OCI-LY3 (cell line): Measurements from ENCODE around the gene ZNF497.
A peak's percentile ranks its signal among the peaks of the same experiment; 100 is the strongest.

Experiments
- H2AFZ ChIP-seq: fragments of 200-600, 300-600 bp; shearing (Covaris generic); 2 replicates; pipeline ENCODE4 v1.6.0; 2014; ENCODE audit warnings: antibody characterized with exemption, low read depth, low read length
- H3K27ac ChIP-seq: fragments of 200-600, 300-600 bp; sonication (generic); 2 replicates; pipeline ENCODE4 v1.5.1; 2014; ENCODE audit warnings: mild to moderate bottlenecking, low read length, moderate library complexity, mixed read lengths
- H3K27me3 ChIP-seq: fragments of 200-600, 300-600 bp; sonication (generic); 2 replicates; pipeline ENCODE4 v1.6.1; 2014; ENCODE audit warnings: low read depth, low read length, mixed read lengths
- H3K36me3 ChIP-seq: fragments of 200-600, 300-600 bp; sonication (generic); replicated peaks from 2 replicates; pipeline ENCODE3; 2014; ENCODE audit warnings: low read depth, low read length, mixed read lengths
- H3K4me1 ChIP-seq: fragments of 300-600, 200-600 bp; sonication (generic); 2 replicates; pipeline ENCODE4 v1.6.1; 2014; ENCODE audit warnings: low read length, mixed read lengths
- H3K4me2 ChIP-seq: fragments of 200-600, 300-600 bp; sonication (generic); 2 replicates; pipeline ENCODE4 v1.6.1; 2014; ENCODE audit warnings: low read length, mixed read lengths
- H3K4me3 ChIP-seq: fragments of 300-600, 200-600 bp; sonication (generic); 2 replicates; pipeline ENCODE4 v1.5.1; 2014; ENCODE audit warnings: antibody characterized with exemption, mild to moderate bottlenecking, low read length, moderate library complexity
- H3K79me2 ChIP-seq: fragments of 300-600, 200-600 bp; shearing (Covaris generic); 2 replicates; pipeline ENCODE4 v1.6.1; 2014; ENCODE audit warnings: mild to moderate bottlenecking, low read length, mixed read lengths
- H3K9ac ChIP-seq: fragments of 300-600, 200-600 bp; shearing (Covaris generic); 2 replicates; pipeline ENCODE4 v1.6.0; 2014; ENCODE audit warnings: mild to moderate bottlenecking, low read length, moderate library complexity
- H3K9me3 ChIP-seq: fragments of 200-600, 300-600 bp; shearing (Covaris generic); 2 replicates; pipeline ENCODE4 v1.6.1; 2014; ENCODE audit warnings: low read length, mixed read lengths; ENCODE audit not compliant: insufficient read depth
- H4K20me1 ChIP-seq: fragments of 200-600, 300-600 bp; sonication (generic); 2 replicates; pipeline ENCODE4 v1.6.1; 2016; ENCODE audit warnings: low read length, mixed read lengths; ENCODE audit not compliant: insufficient read depth
- EZH2phosphoT487 ChIP-seq: fragments of 200-600 bp; shearing (Covaris generic); IDR thresholded peaks from 2 replicates; pipeline ENCODE4 v1.6.1; 2018; ENCODE audit warnings: antibody characterized with exemption, mixed run types, low read depth
- TF ChIP-seq, protein P1 (sequence below): fragments of 200-600, 300-600 bp; sonication (generic); IDR thresholded peaks from 2 replicates; pipeline ENCODE4 v1.5.1; 2014; ENCODE audit warnings: antibody characterized with exemption, low read length, low read depth

Gene ZNF497

DNA sequence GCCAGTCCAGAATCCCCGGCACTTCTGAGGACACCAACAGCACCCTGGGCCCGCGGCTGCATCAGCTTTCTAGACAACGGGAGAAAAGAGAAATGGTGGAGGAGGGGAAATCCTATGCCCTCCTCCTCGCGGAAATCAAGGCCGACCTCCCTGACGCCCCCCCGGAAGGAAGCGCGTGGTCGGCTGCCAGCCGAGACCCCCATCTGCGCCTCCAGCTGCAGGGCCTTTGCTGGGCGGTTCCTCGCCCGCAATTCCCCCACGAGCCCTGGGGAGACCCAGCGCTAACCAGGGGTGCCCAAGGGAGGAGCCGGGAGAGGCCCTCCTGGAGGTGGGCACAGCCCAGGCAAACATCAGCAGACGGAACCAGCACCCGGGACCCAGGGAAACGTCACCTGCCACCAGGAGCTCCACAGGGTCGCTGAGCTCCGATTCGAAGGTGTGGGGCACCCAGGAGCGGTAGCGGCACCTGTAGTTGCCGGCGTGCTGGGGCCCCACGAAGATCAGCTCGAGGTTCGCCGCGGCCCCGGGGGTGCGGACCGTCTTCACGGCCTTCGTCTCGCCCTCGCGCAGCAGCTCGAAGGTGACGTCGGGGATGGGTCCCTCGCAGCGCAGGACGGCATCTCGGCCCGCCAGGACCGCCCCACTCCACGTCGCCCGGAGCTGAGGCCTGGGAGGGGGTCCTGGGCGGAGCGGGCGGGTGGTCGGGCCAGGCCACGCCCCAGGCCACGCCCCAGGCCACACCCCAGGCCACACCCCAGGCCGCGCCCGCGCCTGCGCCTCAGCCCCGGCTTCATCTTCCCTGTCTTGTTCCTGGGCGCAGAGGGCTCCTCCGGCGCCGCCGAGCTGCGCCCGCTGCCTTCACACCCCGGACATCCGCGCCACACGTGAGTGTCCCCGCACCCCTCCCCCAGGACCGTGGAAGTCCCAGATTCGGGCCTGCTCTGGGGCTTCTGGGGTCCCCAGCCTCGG, 15.3 kb downstream of the ZNF497 start:
- Histone ChIP-seq H3K27me3 (no peaks in the 10 kb centered on the region), H3K4me1 (peaks cover 3% of the 10 kb centered on the region; the same call in 1 of the 2 replicates), H3K9me3 (no peaks in the 10 kb centered on the region), H3K36me3 (no peaks in the 10 kb centered on the region), H3K79me2 (no peaks in the 10 kb centered on the region; the same call in 1 of the 2 replicates), H3K9ac (peak overlapping the region; percentile 71), H2AFZ (peak overlapping the region; percentile 19; the same call in 1 of the 2 replicates), H3K4me2 (peak overlapping the region; percentile 59), H3K4me3 (peak overlapping the region; percentile 81), H4K20me1 (no peaks in the 10 kb centered on the region), H3K27ac (0 out of 2 replicates have a peak overlapping the region, but pooled peaks have one; percentile 4)
- TF ChIP-seq EZH2phosphoT487: no peak
- TF ChIP-seq, protein P1, sequence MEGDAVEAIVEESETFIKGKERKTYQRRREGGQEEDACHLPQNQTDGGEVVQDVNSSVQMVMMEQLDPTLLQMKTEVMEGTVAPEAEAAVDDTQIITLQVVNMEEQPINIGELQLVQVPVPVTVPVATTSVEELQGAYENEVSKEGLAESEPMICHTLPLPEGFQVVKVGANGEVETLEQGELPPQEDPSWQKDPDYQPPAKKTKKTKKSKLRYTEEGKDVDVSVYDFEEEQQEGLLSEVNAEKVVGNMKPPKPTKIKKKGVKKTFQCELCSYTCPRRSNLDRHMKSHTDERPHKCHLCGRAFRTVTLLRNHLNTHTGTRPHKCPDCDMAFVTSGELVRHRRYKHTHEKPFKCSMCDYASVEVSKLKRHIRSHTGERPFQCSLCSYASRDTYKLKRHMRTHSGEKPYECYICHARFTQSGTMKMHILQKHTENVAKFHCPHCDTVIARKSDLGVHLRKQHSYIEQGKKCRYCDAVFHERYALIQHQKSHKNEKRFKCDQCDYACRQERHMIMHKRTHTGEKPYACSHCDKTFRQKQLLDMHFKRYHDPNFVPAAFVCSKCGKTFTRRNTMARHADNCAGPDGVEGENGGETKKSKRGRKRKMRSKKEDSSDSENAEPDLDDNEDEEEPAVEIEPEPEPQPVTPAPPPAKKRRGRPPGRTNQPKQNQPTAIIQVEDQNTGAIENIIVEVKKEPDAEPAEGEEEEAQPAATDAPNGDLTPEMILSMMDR: no peak

DNA sequence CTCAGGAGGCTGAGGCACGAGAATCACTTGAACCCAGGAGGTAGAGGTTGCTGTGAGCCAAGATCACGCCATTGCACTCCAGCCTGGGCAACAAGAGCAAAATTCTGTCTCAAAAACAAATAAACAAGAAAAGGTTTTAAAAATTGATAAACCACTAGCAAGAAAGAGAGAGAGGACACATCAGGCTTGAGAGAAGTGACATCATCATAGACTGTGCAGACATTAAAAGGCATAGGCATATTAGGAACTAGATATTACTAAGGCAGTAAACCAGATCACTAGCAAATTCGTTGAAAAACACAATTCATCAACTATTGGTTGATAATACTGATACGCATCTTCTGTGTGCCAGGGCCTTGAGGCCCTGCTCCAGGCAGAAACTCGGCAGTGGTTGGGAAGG, 17.0 kb downstream of the ZNF497 start:
- H3K27me3 ChIP-seq: no peaks in the 10 kb centered on the region
- no peak overlapping the region for H3K9ac ChIP-seq
- H3K4me2 ChIP-seq: no peak overlapping the region
- H3K4me1 ChIP-seq: peaks cover 3% of the 10 kb centered on the region; the same call in 1 of the 2 replicates
- H3K9me3 ChIP-seq: no peaks in the 10 kb centered on the region
- TF ChIP-seq EZH2phosphoT487: no peak
- TF ChIP-seq, protein P1: no peak
- H4K20me1 ChIP-seq: no peaks in the 10 kb centered on the region
- no peak overlapping the region for H3K4me3 ChIP-seq
- no peaks in the 10 kb centered on the region; the same call in 1 of the 2 replicates for H3K79me2 ChIP-seq
- H3K27ac ChIP-seq: no peak overlapping the region
- H2AFZ ChIP-seq: no peak overlapping the region
- peaks cover 2% of the 10 kb centered on the region for H3K36me3 ChIP-seq

GRCh38 chr19:58338825-58339558, 23.6 kb downstream of the ZNF497 start:
- Histone ChIP-seq H3K27me3 (no peaks in the 10 kb centered on the region), H4K20me1 (no peaks in the 10 kb centered on the region), H3K4me1 (no peaks in the 10 kb centered on the region), H3K27ac (no peak overlapping the region), H3K79me2 (no peaks in the 10 kb centered on the region), H3K9me3 (no peaks in the 10 kb centered on the region), H3K4me3 (no peak overlapping the region), H3K4me2 (no peak overlapping the region), H3K9ac (no peak overlapping the region), H2AFZ (no peak overlapping the region), H3K36me3 (peaks cover 20% of the 10 kb centered on the region)
- TF ChIP-seq EZH2phosphoT487: no peak

GRCh38 chr19:58338336-58338735, 24.2 kb downstream of the ZNF497 start:
- Histone ChIP-seq H3K9ac (no peak overlapping the region), H4K20me1 (no peaks in the 10 kb centered on the region), H3K27ac (no peak overlapping the region), H3K27me3 (no peaks in the 10 kb centered on the region), H3K79me2 (no peaks in the 10 kb centered on the region), H3K9me3 (no peaks in the 10 kb centered on the region), H3K4me3 (no peak overlapping the region), H3K4me1 (no peaks in the 10 kb centered on the region), H2AFZ (no peak overlapping the region), H3K4me2 (no peak overlapping the region), H3K36me3 (peaks cover 20% of the 10 kb centered on the region)
- TF ChIP-seq, protein P1: no peak
- no peak for TF ChIP-seq EZH2phosphoT487
